ENCODE measurements around the gene NPTXR.
"Not testable (repeated sequence)": the region's sequence is repeated elsewhere in the genome, so short reads cannot be mapped to it uniquely, and the experiment has no call there.

Gene NPTXR

GRCh38 chr22:38868286-38868721 is 24.5 kb upstream of the NPTXR start:
- no peak for DNase-seq

DNA sequence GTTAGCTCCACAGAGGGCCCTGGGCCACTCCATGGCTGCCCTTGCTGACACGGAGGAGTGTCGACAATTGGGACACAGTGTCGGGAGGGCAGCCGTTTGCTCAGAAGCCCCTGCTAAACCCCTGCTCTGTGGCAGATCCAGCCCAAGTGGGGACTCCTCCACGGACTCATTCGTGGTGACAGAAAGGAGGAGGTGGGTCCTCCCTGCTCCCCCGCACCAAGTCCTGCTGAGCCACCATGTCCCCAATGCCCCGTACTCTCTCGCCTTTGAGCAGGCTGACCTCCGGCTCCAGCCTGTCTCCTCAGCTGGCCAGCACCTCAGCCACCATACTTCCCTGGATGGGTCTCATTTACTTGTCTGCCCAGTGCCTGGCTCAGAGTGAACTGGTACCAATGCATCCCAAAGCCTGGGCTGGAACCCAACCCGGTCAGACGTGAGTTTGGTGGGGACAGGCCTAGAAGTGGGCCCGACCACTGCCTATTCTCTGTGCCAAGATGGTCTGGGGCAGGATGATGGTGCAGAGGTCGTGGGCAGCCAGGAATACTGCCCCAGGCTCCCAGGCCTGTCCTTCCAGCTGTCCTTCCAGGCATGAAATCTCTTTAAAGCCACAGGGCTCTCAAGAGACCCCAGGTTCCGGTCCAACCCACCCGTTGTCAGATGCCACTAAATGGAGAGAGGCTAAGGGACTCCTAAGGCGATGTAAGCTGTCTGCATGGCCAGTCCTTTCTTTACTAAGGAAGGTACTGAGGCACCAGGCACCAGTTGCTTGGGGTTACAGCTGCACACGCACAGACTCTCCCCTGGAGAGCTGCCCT is 23.9 kb upstream of the NPTXR start:
- DNase-seq: no peak

DNA sequence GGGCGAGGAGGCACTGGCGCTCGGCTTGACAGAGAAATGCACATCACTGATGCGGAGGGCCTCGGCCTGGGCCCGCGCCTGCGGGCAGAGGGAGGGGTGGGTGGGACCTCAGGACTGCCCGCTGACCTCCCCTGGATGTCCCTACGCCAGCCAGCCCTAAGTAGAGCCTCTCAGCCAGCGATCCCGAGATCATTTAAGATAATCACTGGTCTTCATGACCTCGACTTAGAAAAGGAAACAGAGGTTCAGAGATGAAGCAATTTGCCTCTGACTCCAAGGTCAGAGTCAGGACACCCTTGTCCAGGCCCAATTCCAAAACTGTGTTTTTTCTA is 23.3 kb upstream of the NPTXR start:
- DNase-seq: no peak

GRCh38 chr22:38866399-38867123 is 22.7 kb upstream of the NPTXR start:
- DNase-seq: no peak

DNA sequence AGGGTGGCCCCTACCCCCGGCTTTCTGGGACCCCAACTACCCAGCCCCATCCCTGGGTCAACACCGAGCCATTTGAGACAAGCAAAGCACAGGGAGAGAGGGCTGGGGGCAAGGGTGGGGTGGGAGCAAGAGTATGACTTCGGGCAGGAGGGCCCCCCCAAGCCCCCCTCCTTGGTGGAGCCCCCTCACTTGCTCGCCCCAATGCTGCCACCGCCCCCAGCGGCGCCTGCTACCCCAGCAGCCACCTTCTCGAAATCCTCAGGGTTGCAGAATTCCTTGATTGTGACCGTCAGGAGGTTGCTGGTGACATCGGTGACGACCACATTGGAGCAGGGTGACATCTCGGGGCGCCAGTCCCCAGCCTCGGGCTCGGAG is 22.2 kb upstream of the NPTXR start:
- DNase-seq: no peak

GRCh38 chr22:38865201-38866023 is 21.6 kb upstream of the NPTXR start:
- DNase-seq: no peak

- DNase-seq: no peak
These were observed 20.7 kb upstream of the NPTXR start for GRCh38 chr22:38864361-38865191.

DNA sequence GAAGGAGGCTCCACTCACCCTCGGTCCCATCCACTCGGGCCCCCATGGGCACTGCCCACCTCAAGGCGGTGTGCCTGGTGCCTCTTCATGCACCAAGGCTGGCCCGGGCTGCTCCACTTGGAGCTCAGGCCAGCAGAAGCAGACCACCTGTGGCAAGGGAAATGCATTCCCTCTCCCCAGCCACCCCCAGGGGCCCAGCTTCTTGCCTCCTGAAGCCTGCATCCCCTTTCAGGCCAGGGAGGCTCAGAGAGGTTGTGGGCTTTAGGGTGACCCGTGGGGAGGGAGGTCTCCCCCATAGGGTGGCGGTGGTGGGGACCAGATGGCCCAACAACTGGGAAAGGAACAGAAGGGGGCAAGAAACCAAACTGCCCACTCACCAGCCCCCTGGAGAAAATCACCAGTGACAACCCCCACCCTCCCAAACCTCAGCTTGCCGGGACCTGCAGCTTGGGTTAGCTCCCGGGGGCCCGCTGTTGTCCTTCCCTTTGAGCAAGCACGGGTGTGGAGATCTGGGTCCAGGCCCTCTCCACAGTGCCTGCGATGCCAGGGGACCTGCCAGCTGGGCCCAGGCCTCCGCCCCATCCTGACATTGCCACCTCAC is 19.8 kb upstream of the NPTXR start:
- no peak for DNase-seq

GRCh38 chr22:38862375-38863329 is 18.8 kb upstream of the NPTXR start:
- peak in 1 of 2 donors; percentile 29 for DNase-seq

DNA sequence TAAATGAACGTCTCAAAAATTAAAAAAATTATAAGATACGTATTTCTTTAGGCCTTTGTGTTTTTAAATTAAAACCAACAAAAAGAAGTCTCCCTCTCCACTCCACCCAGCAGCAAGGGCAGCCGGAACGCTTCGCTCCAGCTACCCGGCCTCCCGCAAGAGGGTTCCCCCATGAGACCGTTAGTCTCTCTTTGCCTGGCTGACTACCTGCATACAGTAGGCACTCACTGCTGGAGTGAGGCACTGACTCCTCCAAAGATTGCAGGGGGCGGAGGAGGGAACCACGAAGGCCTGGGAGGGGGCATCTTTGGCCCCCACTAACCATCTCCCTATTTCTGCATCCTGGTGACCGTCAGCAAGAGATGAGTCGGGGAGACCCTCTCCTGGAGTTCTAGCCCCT is 18.1 kb upstream of the NPTXR start:
- no peak for DNase-seq

- peak in 1 of 2 donors; percentile 6 for DNase-seq
These were observed 17.5 kb upstream of the NPTXR start for GRCh38 chr22:38861170-38861876.

DNA sequence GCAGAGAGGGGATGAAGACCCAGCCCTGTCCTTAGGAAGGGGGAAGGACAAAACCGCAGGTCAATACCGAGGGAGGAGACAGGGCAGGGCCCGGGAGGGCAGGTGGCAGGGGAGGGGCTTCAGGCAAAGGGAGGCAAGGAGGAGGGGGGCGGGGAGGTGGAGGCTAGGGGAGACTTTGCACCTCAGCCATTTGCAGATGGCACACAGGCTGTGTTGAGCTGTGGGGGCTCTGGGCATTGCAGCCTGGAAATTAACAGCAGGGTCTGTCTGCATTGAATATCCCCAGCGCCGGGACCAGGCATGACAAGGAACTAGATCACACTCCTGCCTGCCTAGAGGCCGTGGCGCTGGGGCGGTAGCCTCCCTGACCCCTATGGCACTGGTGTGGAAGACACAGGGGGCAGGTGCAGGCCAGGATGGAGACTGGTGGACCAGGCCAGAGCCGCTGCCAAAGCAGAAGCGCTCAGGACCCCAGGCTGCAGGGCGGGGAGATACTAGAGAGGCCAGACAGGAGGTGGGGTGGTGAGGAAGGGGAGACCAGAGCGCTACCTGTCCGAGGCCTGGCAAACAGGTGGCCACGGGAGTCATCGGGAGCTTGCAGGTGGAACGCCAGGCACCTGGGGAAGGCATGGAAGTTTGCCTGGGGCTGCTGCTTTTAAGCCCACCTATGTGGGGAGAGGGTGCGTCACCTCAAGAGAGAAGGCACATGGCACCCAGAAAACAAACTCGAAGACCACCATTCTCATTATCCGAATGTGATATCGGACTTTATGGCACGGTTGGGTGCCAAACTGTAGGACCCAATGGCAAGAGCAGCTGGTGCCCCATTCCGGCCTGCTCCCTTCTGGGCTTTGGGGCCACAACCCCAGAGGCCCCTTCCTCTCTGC is 16.7 kb upstream of the NPTXR start:
- no peak for DNase-seq

DNA sequence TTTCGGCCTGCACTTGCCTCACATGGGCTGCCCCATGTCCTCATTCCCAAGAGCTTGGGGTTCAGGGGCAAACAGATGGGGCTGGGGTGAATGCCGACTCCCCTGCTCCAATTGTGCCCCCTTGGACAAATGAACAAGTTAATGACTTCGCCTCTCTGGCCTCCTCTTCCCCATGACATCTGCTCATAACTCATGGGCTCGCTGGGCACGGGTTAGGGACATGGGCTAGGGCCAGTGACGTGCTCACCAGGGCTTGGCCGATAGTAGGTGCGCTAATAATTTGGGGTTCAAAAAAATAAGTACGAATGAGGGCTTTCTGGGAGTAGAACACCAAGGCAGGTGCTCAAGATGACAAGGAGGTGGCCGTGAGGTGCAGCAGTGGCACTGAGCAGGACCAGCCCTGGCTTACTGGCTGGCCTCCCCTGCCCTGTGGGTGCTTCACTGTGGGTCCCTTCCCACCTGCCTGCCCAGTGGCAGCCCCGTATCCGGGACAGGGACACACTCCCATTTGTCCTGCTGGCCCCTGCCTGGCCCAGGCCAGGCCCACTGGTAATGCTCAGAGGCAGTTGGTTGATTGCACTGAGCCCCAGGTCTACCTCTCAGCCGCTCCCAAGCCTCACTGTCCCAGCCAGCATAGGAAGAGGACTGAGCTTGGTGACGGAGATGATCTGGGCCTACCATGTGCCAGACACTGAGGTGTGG is 15.9 kb upstream of the NPTXR start:
- no peak for DNase-seq

- no peak for DNase-seq
These were observed 14.7 kb upstream of the NPTXR start for GRCh38 chr22:38858492-38858891.

DNA sequence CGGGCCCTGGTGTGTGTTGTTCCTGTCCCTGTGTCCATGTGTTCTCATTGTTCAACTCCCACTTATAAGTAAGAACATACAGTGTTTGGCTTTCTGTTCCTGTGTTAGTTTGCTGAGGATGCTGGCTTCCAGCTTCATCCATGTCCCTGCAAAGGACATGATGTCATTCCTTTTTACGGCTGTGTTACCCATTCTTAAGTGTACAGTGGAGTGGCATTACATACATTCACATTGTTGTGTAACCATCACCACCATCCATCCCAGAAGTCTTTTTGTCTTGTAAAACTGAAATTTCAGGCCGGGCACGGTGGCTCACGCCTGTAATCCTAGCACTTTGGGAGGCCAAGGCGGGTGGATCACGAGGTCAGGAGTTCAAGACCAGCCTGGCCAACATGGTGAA is 10.6 kb upstream of the NPTXR start:
- DNase-seq: not testable (repeated sequence)

DNA sequence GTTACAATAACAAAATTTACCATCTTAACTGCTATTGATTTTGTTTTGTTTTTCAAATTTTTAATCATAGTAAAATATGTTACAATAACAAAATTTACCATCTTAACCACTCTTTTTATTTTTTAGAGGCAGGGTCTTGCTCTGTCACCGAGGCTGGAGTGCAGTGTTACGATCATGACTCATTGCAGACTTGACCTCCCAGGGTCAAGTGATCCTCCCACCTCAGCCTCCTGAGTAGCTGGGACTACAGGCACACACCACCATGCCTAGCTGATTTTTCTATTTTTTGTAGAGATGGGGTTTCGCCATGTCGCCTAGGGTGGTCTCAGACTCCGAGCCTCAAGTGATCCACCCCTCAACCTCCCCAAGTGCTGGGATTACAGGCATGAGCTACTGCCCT is 10.1 kb upstream of the NPTXR start:
- not testable (repeated sequence) for DNase-seq

DNA sequence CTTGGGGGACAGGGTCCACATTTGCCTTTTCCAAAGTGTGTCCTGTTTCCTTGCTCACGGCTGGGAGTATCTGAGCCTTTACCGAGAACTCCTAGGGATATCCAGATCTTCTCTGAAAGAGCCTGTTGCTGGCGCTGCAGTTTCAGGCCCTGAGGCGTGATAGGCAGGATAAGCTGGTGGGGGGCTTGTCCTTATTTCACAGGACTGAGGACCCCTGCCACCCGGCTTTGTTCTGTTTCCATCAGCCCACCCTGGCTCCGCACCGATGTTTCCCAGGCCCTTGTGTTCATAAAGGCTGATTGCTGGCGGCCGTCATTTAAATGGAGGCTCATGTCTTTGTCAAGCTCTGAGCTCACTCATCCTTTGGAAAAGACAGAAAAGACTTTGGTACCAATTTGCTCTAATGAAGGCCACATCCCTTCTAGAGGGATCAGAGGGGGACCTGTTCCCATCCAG is 9.4 kb upstream of the NPTXR start:
- DNase-seq: no peak

DNA sequence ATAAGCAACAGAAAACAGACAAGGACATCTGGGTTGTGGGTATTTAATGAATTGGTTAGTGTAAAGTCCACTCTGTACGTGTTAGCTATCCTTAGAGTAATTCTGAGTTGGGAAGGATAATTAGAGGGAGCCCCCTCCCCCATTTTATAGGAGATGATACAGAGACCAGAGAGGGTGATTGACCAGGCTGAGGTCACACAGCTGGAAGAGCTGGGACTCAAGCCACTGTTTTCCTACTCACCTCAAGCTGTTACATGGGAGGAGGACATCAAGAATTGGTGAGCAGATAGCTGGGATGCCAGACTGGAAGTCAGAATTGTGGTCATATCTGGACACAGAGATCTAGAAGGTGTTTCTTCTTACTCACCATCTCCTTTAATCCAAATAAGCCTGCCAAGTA is 8.7 kb upstream of the NPTXR start:
- no peak for DNase-seq

Measured in inflammatory macrophage (primary cell).